ENCODE data around the gene WDR91.

DNA sequence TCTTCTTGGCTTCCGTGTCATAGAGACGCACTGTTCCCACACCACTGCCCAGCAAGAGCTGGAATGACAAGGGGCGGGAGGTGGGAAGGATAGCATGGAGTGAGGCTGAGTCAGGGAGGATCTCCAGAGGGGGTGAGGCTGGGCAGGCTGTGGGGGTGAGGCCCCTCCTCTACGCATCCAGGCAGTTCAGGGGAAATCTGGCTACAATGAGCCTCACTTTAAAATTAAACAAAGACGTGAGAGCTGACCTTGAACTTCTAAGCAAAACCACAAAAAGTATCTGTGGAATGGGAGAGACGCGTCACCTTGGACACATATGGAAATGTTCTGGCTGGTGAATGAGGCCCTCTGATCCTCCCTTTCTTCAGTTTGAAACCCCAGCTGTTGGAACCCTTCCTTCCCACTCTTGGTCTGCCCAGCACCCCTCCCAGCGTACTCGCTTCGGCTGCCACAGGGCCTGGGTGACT lies 17.7 kb downstream of the WDR91 start:
- TF ChIP-seq, protein P1, sequence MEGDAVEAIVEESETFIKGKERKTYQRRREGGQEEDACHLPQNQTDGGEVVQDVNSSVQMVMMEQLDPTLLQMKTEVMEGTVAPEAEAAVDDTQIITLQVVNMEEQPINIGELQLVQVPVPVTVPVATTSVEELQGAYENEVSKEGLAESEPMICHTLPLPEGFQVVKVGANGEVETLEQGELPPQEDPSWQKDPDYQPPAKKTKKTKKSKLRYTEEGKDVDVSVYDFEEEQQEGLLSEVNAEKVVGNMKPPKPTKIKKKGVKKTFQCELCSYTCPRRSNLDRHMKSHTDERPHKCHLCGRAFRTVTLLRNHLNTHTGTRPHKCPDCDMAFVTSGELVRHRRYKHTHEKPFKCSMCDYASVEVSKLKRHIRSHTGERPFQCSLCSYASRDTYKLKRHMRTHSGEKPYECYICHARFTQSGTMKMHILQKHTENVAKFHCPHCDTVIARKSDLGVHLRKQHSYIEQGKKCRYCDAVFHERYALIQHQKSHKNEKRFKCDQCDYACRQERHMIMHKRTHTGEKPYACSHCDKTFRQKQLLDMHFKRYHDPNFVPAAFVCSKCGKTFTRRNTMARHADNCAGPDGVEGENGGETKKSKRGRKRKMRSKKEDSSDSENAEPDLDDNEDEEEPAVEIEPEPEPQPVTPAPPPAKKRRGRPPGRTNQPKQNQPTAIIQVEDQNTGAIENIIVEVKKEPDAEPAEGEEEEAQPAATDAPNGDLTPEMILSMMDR (IDR thresholded peaks at IDR 0.05): no peak
- TF ChIP-seq EP300 (IDR thresholded peaks at IDR 0.05): no peak

Measured in upper lobe of left lung (tissue), 4 donors.